K562 (cell line): ENCODE data around the gene DIP2C. TPM values are rescaled to one million over a fixed set of nuclear protein-coding genes. Genes with fewer than 3 reads are reported as not detected.
A peak's percentile ranks its signal among the peaks of the same experiment; 100 is the strongest.

ENCODE experiments used
- ATAC-seq: fragments of 200-7000 bp; cut with Tn5 transposase; 3 replicates; pipeline ENCODE4 v1.9.1; 2020; ENCODE audit warnings: moderate library complexity
- BruUV-seq: library from RNA; stranded (reverse); fragments of 400-500 nt; replicated peaks from 2 replicates; lab custom pipeline; 2021; lab: Mats Ljungman, UMichigan
- CTCF ChIA-PET: fragments of 300-600 bp; formaldehyde crosslinking; extraction: SDS; loops from one replicate; lab custom pipeline; 2021; ENCODE audit warnings: low intra/inter-chr PET ratio; lab: Yijun Ruan, JAX
- POLR2A ChIA-PET: fragments of 300-600, 350-650 bp; sonication (Branson Sonifier 250); formaldehyde crosslinking; extraction: SDS; loops from one replicate; lab custom pipeline; 2021; ENCODE audit warnings: antibody characterized with exemption, inconsistent platforms; lab: Yijun Ruan, JAX
- DNase-seq, 4 experiments: peaks; one replicate each; pipeline versions ENCODE4 v3.0.0 to v3.0.0-alpha.2; 2011 to 2018; ENCODE audit warnings: low spot score in 3 of 4, mixed read lengths in 3 of 4; ENCODE audit errors: extremely low read depth in 1 of 4
- FAIRE-seq: peaks from 2 replicates; lab custom pipeline; 2011; peaks lifted over from hg19 to GRCh38; lab: Jason Lieb, UNC
- H2AFZ ChIP-seq: 2 replicates; pipeline ENCODE4 v1.6.0; 2011; ENCODE audit warnings: low read depth, low read length, control low read depth, inconsistent platforms
- H3K27ac ChIP-seq: fragments of 200-600 bp; 3 replicates; pipeline ENCODE4 v1.8.0; 2011; ENCODE audit warnings: low read depth, mild to moderate bottlenecking, control low read depth, inconsistent platforms, low read length, moderate library complexity, mixed read lengths; ENCODE audit errors: extremely low read depth
- H3K27me3 ChIP-seq, 2 experiments: fragments of 300-600 bp in 1 of 2; 2 replicates in 1 of 2; 3 replicates in 1 of 2; pipeline versions ENCODE4 v1.6.0 to v1.8.0; 2011; ENCODE audit warnings: inconsistent platforms in 2 of 2, low read length in 2 of 2, mild to moderate bottlenecking in 1 of 2, mixed read lengths in 1 of 2, moderate library complexity in 1 of 2; ENCODE audit not compliant: control insufficient read depth in 2 of 2, insufficient read depth in 2 of 2
- H3K36me3 ChIP-seq: fragments of 300-600 bp; 3 replicates; pipeline ENCODE4 v1.8.0; 2011; ENCODE audit warnings: mild to moderate bottlenecking, low read length, inconsistent platforms; ENCODE audit not compliant: control insufficient read depth, insufficient read depth
- H3K4me1 ChIP-seq, 2 experiments: fragments of 200-600 bp in 1 of 2; replicated peaks in 1 of 2; 2 replicates in 1 of 2; 3 replicates in 1 of 2; pipeline versions ENCODE4 v1.5.1 to v1.8.0; 2011; ENCODE audit warnings: inconsistent platforms in 2 of 2, low read length in 2 of 2, mild to moderate bottlenecking in 1 of 2, mixed read lengths in 1 of 2, moderate library complexity in 1 of 2; ENCODE audit not compliant: control insufficient read depth in 2 of 2, insufficient read depth in 2 of 2
- H3K4me2 ChIP-seq: 2 replicates; pipeline ENCODE4 v1.6.1; 2011; ENCODE audit warnings: low read length, control low read depth, inconsistent platforms, mixed read lengths; ENCODE audit not compliant: insufficient read depth
- H3K4me3 ChIP-seq: fragments of 200-600 bp; sonication (generic), shearing (Covaris generic); 2 replicates; pipeline ENCODE4 v1.5.1; 2016; ENCODE audit warnings: control low read depth, inconsistent platforms
- H3K79me2 ChIP-seq: fragments of 200-600 bp; 3 replicates; pipeline ENCODE4 v1.8.0; 2011; ENCODE audit warnings: low read length, inconsistent platforms; ENCODE audit not compliant: control insufficient read depth, insufficient read depth
- H3K9ac ChIP-seq, 2 experiments: 2 replicates each; pipeline versions ENCODE4 v1.6.0 to v1.6.1; 2011; ENCODE audit warnings: low read depth in 2 of 2, low read length in 2 of 2, control low read depth in 1 of 2, inconsistent platforms in 1 of 2, mild to moderate bottlenecking in 1 of 2, mixed read lengths in 1 of 2; ENCODE audit not compliant: insufficient read depth in 1 of 2
- H3K9me1 ChIP-seq: one replicate; pipeline ENCODE4 v1.6.0; 2011; ENCODE audit warnings: inconsistent platforms, mild to moderate bottlenecking, low read length, moderate library complexity; ENCODE audit not compliant: control insufficient read depth, insufficient read depth
- H3K9me3 ChIP-seq: replicated peaks from 2 replicates; pipeline ENCODE4 v1.5.1; 2011; ENCODE audit warnings: low read depth, low read length, inconsistent platforms; ENCODE audit not compliant: control insufficient read depth, insufficient read depth
- H4K20me1 ChIP-seq: replicated peaks from 2 replicates; pipeline ENCODE4 v1.6.1; 2011; ENCODE audit warnings: low read length, inconsistent platforms, mixed read lengths; ENCODE audit not compliant: control insufficient read depth, insufficient read depth
- NR3C1 ChIP-seq: sonication (generic); formaldehyde crosslinking; IDR thresholded peaks from 2 replicates; pipeline ENCODE4 v1.8.1; 2022; ENCODE audit warnings: missing genetic modification reagents
- TBP ChIP-seq: optimal IDR thresholded peaks from 2 replicates; pipeline ENCODE3; 2011; ENCODE audit warnings: low read depth, low read length, improper control_type of control experiment
- ZBTB26 ChIP-seq: fragments of 450-650 bp; formaldehyde crosslinking; IDR thresholded peaks from 2 replicates; pipeline ENCODE4 v1.4.0; 2022; ENCODE audit warnings: missing genetic modification characterization
- WGBS: fragments of 100-300 bp; shearing (Covaris generic); methylation state at CpG from one replicate; pipeline ENCODE4 v1.1.6; 2016; ENCODE audit warnings: low coverage, mixed read lengths; ENCODE audit not compliant: insufficient coverage; ENCODE audit errors: missing lambda C conversion rate; 5-methylcytosine and 5-hydroxymethylcytosine counted together
- in situ Hi-C: fragments of 300-500 bp; cut with MboI; formaldehyde crosslinking; loops from 4 replicates; pipeline ENCODE4 v1.15.0; 2018; ENCODE audit warnings: inconsistent platforms, mixed read lengths
- intact Hi-C: fragments of 100-400 bp; cut with micrococcal nuclease; formaldehyde crosslinking; loops from 2 replicates; pipeline ENCODE4 v1.14.2; 2022
- polyA plus RNA-seq, 8 experiments: library from polyadenylated mRNA; depleted of rRNA in 4 of 8; stranded (reverse) in 5 of 8; unstranded in 3 of 8; fragments of >200 nt; fragmentation: Nextera tagmentation in 2 of 8; fragmentation: Illumina TruSeq in 1 of 8; extraction: Ambion mirVana in 2 of 8; extraction: Trizol in 1 of 8; gene quantifications; 2 replicates each; pipeline versions ENCODE4 v1.2.1 to v1.2.3, GENCODE V29; 2011 to 2014; ENCODE audit warnings: inconsistent platforms in 1 of 8, missing spikeins in 1 of 8
- total RNA-seq, 7 experiments: library from RNA; depleted of rRNA in 6 of 7; stranded (reverse); fragments of >200 nt in 6 of 7; fragmentation: Illumina TruSeq in 2 of 7; extraction: Trizol in 2 of 7; gene quantifications; 2 replicates each; pipeline versions ENCODE4 v1.2.1 to v1.2.3, GENCODE V29; 2011 to 2021; ENCODE audit warnings: low replicate concordance in 1 of 7
- TF ChIP-seq, protein P1 (sequence below): fragments of 450-650 bp; formaldehyde crosslinking; conservative IDR thresholded peaks from 2 replicates; pipeline ENCODE4 v1.4.0; 2022; ENCODE audit warnings: mild to moderate bottlenecking, missing genetic modification characterization
- TF ChIP-seq, protein P2 (sequence below): IDR thresholded peaks from 2 replicates; pipeline ENCODE4 v1.6.1; 2016; ENCODE audit warnings: missing genetic modification characterization, missing compliant biosample characterization

Gene DIP2C
- total and polyA plus RNA-seq, 9 of the 15 experiments (the other 6 are each of a cell fraction or from before 2014, with no cell fraction given): 0.01 TPM; not detected in 8

- Histone ChIP-seq H3K9me1 (no peaks in the 10 kb centered on the region), H3K79me2 (no peaks in the 10 kb centered on the region), H3K27ac (no peak overlapping the region), H4K20me1 (no peaks in the 10 kb centered on the region; the same call in 1 of the 2 replicates), H3K4me2 (no peak overlapping the region), H3K27me3 (peaks cover 21 to 38% of the 10 kb centered on the region in 2 experiments; a peak in 4 of 5 replicates), H3K36me3 (no peaks in the 10 kb centered on the region), H2AFZ (no peak overlapping the region), H3K4me1 (no peaks in the 10 kb centered on the region; a peak in 1 of 5 replicates), H3K9ac (no peak overlapping the region), H3K4me3 (no peak overlapping the region), H3K9me3 (no peaks in the 10 kb centered on the region)
- DNase-seq (no peak), FAIRE-seq (no peak), ATAC-seq (no peak)
- no TSS peak for BruUV-seq
- ChIA-PET CTCF (no interaction called here), POLR2A (no interaction called here)
- in situ Hi-C loops: no loop called here
- intact Hi-C loops: no loop called here
- 4% methylated on average over 2 of the region's 3 CpGs for WGBS
- TF ChIP-seq NR3C1 (CRISPR knock-in tag): no peak
- TF ChIP-seq ZBTB26 (CRISPR knock-in tag): 0 out of 2 replicates have a peak, but pooled peaks have one; percentile 45
- TF ChIP-seq, protein P1, sequence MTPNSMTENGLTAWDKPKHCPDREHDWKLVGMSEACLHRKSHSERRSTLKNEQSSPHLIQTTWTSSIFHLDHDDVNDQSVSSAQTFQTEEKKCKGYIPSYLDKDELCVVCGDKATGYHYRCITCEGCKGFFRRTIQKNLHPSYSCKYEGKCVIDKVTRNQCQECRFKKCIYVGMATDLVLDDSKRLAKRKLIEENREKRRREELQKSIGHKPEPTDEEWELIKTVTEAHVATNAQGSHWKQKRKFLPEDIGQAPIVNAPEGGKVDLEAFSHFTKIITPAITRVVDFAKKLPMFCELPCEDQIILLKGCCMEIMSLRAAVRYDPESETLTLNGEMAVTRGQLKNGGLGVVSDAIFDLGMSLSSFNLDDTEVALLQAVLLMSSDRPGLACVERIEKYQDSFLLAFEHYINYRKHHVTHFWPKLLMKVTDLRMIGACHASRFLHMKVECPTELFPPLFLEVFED (CRISPR knock-in tag): 0 out of 2 replicates have a peak, but pooled peaks have one; percentile 28
- no peak for TF ChIP-seq TBP
- TF ChIP-seq, protein P2, sequence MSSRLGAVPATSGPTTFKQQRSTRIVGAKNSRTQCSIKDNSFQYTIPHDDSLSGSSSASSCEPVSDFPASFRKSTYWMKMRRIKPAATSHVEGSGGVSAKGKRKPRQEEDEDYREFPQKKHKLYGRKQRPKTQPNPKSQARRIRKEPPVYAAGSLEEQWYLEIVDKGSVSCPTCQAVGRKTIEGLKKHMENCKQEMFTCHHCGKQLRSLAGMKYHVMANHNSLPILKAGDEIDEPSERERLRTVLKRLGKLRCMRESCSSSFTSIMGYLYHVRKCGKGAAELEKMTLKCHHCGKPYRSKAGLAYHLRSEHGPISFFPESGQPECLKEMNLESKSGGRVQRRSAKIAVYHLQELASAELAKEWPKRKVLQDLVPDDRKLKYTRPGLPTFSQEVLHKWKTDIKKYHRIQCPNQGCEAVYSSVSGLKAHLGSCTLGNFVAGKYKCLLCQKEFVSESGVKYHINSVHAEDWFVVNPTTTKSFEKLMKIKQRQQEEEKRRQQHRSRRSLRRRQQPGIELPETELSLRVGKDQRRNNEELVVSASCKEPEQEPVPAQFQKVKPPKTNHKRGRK: peak; percentile 72
These were observed 211.8 kb downstream of the DIP2C start for GRCh38 chr10:477620-478019.
